Mesodermal cell (in vitro differentiated cells): ENCODE data around the gene ZNF280D.

ENCODE experiments used
- H3K27ac ChIP-seq: 2 replicates; pipeline ENCODE4 v1.7.0; 2013; ENCODE audit warnings: mild to moderate bottlenecking, low read depth, low read length, moderate library complexity; ENCODE audit not compliant: severe bottlenecking
- H3K36me3 ChIP-seq: 2 replicates; pipeline ENCODE4 v1.7.1; 2013; ENCODE audit warnings: mild to moderate bottlenecking, low read length, moderate library complexity; ENCODE audit not compliant: control insufficient read depth, insufficient read depth
- H3K4me1 ChIP-seq: one replicate; pipeline ENCODE4 v1.7.1; 2013; ENCODE audit warnings: mild to moderate bottlenecking, low read length; ENCODE audit not compliant: insufficient read depth, control insufficient read depth, poor library complexity, severe bottlenecking
- H3K4me3 ChIP-seq: 2 replicates; pipeline ENCODE4 v1.7.0; 2013; ENCODE audit warnings: low read length, control low read depth, mild to moderate bottlenecking; ENCODE audit not compliant: insufficient read depth, poor library complexity, severe bottlenecking; ENCODE audit errors: extremely low read depth
- H3K9me3 ChIP-seq: 2 replicates; pipeline ENCODE4 v1.7.1; 2013; ENCODE audit warnings: mild to moderate bottlenecking, low read length, moderate library complexity; ENCODE audit not compliant: control insufficient read depth
- WGBS, 2 experiments: methylation state at CpG; one replicate each; pipeline ENCODE4 v1.1.5; 2013; ENCODE audit warnings: missing lambda C conversion rate in 2 of 2; ENCODE audit not compliant: insufficient coverage in 2 of 2; 5-methylcytosine and 5-hydroxymethylcytosine counted together

The ZNF280D gene

DNA sequence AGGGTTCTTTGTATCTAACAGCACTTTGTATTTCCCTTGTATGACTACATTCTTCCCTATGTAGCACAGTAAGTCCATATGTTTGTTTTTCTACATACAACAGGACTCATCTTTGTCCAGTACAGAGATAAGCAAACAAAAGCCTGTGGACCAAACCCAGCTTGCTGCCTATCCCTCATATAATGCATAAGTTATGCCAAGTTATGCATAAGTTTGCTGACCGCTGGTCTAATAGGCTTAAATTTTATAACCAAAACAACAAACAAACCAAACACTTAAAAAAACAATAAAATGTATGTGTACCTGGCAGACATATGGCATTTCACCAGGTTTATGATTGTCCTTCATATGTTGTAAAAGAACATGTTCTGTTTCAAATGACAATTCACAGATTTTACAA is 56.0 kb downstream of the ZNF280D start:
- Histone ChIP-seq H3K4me1 (no peaks in the 10 kb centered on the region), H3K9me3 (no peaks in the 10 kb centered on the region), H3K4me3 (no peak overlapping the region), H3K27ac (no peak overlapping the region), H3K36me3 (no peaks in the 10 kb centered on the region)
- WGBS, 2 experiments, result no CpG with 5 or more reads among the region's 1 CpG

DNA sequence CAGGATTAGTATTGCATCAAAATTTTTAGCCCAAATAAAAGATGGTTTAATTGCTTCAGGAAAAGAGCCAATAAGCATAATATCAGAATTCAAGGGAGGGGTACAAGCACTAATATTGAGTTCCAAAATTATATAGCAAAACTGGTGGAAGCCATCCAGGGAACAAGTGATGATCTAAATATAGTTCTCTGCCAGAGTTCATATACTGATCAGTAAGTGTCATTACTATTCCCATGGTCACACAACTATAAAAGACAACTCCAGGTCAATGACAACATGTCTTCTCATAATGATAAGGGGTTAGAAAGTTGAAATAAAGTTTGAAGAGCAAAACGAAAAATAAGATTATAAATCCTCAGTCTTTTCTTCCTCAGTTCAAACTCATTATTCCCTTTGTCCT is 57.4 kb downstream of the ZNF280D start:
- Histone ChIP-seq H3K36me3 (no peaks in the 10 kb centered on the region), H3K27ac (no peak overlapping the region), H3K4me1 (no peaks in the 10 kb centered on the region), H3K9me3 (no peaks in the 10 kb centered on the region), H3K4me3 (no peak overlapping the region)
- 83% methylated on average over 1 of the region's 1 CpG; no CpG with 5 or more reads in 1 of the 2 experiments for WGBS, 2 experiments

DNA sequence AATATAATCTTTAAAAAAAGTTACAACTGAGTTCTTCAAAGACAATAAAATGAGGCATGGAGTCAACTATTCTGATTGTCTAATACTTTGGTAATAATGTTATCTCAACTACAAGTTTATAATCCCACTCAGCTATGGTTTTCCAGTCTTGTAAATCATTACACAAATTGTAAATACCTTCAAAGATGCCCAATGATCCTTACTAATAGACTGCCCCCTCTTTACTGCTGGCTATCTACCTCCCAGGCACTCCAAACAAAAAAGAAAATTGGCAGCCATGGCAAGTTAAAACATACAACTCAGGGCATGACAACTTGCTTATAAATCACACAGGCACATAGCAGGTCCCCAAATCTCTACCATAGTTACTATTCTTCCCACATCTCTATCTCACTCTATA is 58.5 kb downstream of the ZNF280D start:
- Histone ChIP-seq H3K9me3 (no peaks in the 10 kb centered on the region), H3K36me3 (no peaks in the 10 kb centered on the region), H3K4me1 (no peaks in the 10 kb centered on the region), H3K27ac (no peak overlapping the region), H3K4me3 (no peak overlapping the region)

DNA sequence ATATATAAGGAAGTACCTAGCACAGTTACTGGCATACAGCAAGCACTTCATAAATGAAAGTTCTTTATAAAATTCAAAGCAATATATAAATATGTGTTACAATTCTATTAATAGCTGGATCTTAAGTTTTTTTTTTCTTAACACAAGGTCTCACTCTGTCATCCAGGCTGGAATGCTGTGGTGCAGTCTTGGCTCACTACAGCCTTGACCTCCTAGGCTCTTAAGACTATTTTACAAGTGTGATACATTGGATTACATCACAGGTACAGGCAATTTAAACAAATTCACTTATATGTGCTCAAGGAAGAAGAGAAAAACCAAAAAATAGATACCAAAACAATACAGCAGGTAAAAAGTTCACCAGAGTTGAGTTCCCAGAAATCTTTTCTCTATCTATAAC is 60.6 kb downstream of the ZNF280D start:
- H3K9me3 ChIP-seq, result no peaks in the 10 kb centered on the region
- H3K4me1 ChIP-seq, result no peaks in the 10 kb centered on the region
- H3K27ac ChIP-seq, result no peak overlapping the region
- no peak overlapping the region for H3K4me3 ChIP-seq
- no peaks in the 10 kb centered on the region for H3K36me3 ChIP-seq

DNA sequence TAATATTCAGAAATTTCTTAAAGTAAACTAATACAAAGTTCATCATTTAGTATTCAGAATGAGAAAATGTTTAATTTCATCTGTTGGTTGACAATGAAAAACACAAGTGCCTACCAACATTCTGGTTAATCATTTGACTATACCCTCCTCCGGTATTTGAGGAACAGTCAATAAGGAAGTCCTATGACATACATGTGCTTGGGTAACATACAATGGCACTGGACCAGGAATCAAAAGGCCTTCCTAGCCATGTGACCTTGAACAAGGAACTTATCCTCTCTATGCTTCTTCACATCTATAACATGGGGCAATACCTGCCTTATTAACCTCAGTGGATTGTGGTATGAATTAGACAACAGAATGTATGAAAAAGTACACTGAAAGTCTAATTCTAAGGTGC is 65.8 kb downstream of the ZNF280D start:
- Histone ChIP-seq H3K9me3 (no peaks in the 10 kb centered on the region), H3K4me3 (no peak overlapping the region), H3K36me3 (no peaks in the 10 kb centered on the region), H3K27ac (no peak overlapping the region), H3K4me1 (no peaks in the 10 kb centered on the region)
- WGBS, 2 experiments, result 100% methylated on average over 1 of the region's 1 CpG; no CpG with 5 or more reads in 1 of the 2 experiments

DNA sequence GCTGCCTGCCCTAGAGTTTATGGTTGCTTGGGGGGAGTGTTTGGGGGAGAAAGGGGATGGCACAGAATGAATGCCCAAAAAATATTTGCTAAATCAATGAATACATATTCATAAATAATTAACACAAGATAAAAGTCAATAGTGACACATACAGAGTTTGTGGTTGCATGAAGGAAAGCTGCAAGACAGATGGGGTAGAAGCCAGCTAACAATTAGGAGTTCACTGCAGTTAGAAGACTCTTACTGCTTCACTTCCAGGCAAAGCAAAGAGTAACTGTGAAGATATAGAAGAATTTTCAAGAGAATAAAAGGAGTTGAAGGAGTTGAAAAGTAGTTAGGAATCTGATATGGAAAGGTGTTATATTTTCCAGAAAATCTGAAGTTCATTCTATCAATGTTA is 72.4 kb downstream of the ZNF280D start:
- Histone ChIP-seq H3K36me3 (no peaks in the 10 kb centered on the region), H3K27ac (no peak overlapping the region), H3K9me3 (no peaks in the 10 kb centered on the region), H3K4me3 (no peak overlapping the region), H3K4me1 (no peaks in the 10 kb centered on the region)

DNA sequence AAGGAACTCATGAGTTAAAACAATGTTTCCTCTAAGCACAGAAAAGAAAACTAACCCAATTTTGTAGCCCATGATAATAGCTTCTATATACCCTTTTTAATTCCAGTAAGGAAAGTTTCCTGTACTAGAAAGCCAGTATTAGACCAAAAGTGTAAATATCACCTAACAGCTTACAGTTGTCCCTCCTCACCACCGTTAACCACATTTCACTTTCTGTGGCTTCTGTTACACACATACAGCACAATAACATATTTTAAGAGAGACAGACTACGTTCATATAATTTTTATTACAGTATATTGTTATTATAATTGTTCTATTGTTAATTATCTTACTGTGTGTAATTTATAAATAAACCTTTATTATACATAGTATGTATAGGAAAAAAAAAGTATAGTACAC is 74.1 kb downstream of the ZNF280D start:
- H3K9me3 ChIP-seq, result no peaks in the 10 kb centered on the region
- H3K36me3 ChIP-seq, result no peaks in the 10 kb centered on the region
- H3K4me3 ChIP-seq, result no peak overlapping the region
- no peaks in the 10 kb centered on the region for H3K4me1 ChIP-seq
- H3K27ac ChIP-seq, result no peak overlapping the region
- no CpG with 5 or more reads among the region's 2 CpGs for WGBS, 2 experiments

DNA sequence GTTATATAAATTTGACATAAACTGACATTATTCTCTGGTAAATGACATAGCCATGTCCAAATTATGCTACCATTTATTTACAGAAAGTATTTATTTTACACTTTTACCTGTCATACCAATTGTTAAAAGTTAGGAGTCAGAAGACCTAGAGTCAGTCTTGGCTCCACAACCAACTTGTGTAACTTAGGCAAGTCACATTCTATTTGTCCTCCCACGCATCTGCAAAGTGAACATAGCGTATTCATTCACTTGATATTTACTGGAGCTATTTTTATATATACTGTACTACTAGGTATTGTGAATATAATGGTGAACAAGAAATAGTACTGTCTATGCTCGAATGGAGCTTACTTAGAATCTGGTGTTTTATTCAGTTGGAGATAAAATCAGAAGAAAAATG is 78.7 kb downstream of the ZNF280D start:
- H3K36me3 ChIP-seq, result no peaks in the 10 kb centered on the region
- H3K27ac ChIP-seq, result no peak overlapping the region
- no CpG with 5 or more reads among the region's 3 CpGs for WGBS, 2 experiments
- H3K4me1 ChIP-seq, result no peaks in the 10 kb centered on the region
- H3K4me3 ChIP-seq, result no peak overlapping the region
- no peaks in the 10 kb centered on the region for H3K9me3 ChIP-seq

DNA sequence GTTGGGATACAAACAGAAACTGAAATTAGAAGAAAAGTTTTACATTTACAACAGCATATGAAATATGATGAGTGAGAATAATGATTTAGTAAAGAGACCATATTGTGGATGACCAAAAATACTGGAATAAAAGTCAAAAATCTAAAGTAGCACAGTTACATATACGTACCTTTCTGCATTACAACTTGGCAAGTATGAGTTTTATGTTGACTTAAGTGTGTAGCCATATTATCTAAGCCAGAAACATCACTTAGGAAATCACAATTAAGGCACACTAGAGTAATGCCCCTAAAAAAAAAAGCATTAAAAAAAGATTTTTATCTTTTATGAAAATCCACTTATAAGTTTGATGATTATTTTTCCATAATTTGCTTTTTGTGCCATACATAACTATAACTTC is 79.1 kb downstream of the ZNF280D start:
- no peak overlapping the region for H3K4me3 ChIP-seq
- H3K36me3 ChIP-seq, result no peaks in the 10 kb centered on the region
- H3K27ac ChIP-seq, result no peak overlapping the region
- no CpG with 5 or more reads among the region's 1 CpG for WGBS, 2 experiments
- no peaks in the 10 kb centered on the region for H3K4me1 ChIP-seq
- no peaks in the 10 kb centered on the region for H3K9me3 ChIP-seq

DNA sequence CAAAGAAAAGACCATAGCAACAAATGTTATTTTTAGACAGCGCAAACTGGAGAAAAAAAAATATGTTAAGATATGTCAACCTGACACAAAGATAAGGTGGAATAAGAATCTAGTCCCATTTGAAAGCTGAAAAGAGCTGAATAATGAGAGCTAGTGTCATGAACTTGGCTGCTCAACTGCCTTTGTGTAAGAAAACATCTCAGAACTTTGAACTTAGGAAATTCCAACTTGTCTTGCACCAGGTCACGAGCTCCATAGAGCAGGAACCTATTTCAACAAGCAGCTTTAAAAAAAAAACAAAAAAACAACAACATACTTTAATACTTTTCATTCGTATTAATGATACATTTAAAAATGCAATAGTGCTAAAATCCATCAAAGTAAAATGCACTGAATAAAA is 79.5 kb downstream of the ZNF280D start:
- Histone ChIP-seq H3K4me3 (no peak overlapping the region), H3K27ac (no peak overlapping the region), H3K4me1 (no peaks in the 10 kb centered on the region), H3K9me3 (no peaks in the 10 kb centered on the region), H3K36me3 (no peaks in the 10 kb centered on the region)
- WGBS, 2 experiments, result 100% methylated on average over 1 of the region's 3 CpGs; no CpG with 5 or more reads in 1 of the 2 experiments

DNA sequence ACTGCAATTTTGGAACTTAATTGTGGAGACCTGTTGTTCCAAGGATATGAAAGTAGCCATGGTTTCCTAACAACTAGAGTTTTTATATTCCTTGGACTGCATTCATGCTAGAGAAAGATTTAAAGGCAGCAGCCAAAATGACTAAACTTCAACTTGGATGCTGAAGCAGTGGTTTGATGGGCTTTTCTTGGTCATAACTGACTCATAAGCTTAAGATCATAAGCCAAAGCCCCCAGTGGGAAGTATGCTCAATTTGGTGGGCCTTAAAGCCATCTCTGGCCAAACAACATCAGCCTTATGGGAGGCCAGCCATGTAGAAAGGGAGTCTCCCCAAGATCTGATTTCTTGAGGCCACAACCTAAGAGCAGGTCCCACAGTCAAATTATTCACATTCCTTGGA is 80.2 kb downstream of the ZNF280D start:
- H3K36me3 ChIP-seq, result no peaks in the 10 kb centered on the region

DNA sequence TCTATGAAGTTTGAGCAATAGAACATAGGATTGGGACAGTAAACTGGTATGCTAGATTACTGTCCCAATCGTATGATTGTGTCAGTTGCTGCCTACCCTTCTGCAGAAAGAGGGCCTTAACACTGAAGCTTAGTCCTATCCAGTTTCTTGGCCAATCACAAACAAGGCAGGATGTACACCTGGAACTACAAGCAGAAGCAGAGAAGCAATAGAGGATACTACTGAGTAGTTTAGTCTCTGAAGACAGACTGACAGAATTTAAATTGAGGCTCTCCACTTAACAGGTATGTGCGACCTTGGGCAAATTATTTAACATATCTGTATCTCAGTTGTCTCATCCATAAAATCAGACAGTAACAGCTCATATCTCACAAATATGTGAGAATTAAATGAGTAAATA is 85.0 kb downstream of the ZNF280D start:
- Histone ChIP-seq H3K4me3 (no peak overlapping the region), H3K36me3 (no peaks in the 10 kb centered on the region), H3K27ac (no peak overlapping the region), H3K4me1 (no peaks in the 10 kb centered on the region), H3K9me3 (no peaks in the 10 kb centered on the region)
- 100% methylated on average over 1 of the region's 2 CpGs; no CpG with 5 or more reads in 1 of the 2 experiments for WGBS, 2 experiments

More for the DNA sequence above, 80.2 kb downstream of the ZNF280D start:
- Histone ChIP-seq H3K9me3 (no peaks in the 10 kb centered on the region), H3K4me3 (no peak overlapping the region), H3K27ac (no peak overlapping the region), H3K4me1 (no peaks in the 10 kb centered on the region)
